Mesenteric fat pad (tissue), 1 donor: ENCODE results near the gene NRIP1. TPM values are rescaled to one million over a fixed set of nuclear protein-coding genes. Genes with fewer than 3 reads are reported as not detected.

Source experiments
- DNase-seq: peaks from one replicate; pipeline ENCODE4 v3.0.0-alpha.2; 2020; ENCODE audit warnings: low spot score
- total RNA-seq: library from RNA; stranded (reverse); fragmentation: NEBNext Ultra II Directional; extraction: Animal tissue kit (Norgen Biotek cat#: 25700); gene quantifications from one replicate; pipeline ENCODE4 v1.2.1, GENCODE V29; 2021
- donor health status: DM: yes; HTN: yes; CAD: no.

NRIP1 gene
- total RNA-seq, 1 donor from 2014 or later, result 57.8 TPM

GRCh38 chr21:15009837-15010363 is 54.9 kb downstream of the NRIP1 start:
- DNase-seq, result no peak

- DNase-seq, result no peak
Observed at GRCh38 chr21:15007716-15008296, 57.0 kb downstream of the NRIP1 start.

GRCh38 chr21:15006594-15007230 is 58.1 kb downstream of the NRIP1 start:
- no peak for DNase-seq

GRCh38 chr21:15005391-15005790 is 59.4 kb downstream of the NRIP1 start:
- DNase-seq, result no peak

- no peak for DNase-seq
Observed at GRCh38 chr21:15004721-15005370, 60.0 kb downstream of the NRIP1 start.

GRCh38 chr21:15003463-15004135 is 61.2 kb downstream of the NRIP1 start:
- DNase-seq, result no peak

GRCh38 chr21:15001857-15002606 is 62.8 kb downstream of the NRIP1 start:
- DNase-seq, result no peak

GRCh38 chr21:15001113-15001512 is 63.7 kb downstream of the NRIP1 start:
- no peak for DNase-seq

GRCh38 chr21:15000081-15000480 is 64.7 kb downstream of the NRIP1 start:
- DNase-seq, result no peak

- no peak for DNase-seq
Observed at GRCh38 chr21:14998784-14999183, 66.0 kb downstream of the NRIP1 start.

- DNase-seq, result no peak
Observed at GRCh38 chr21:14998336-14998735, 66.5 kb downstream of the NRIP1 start.

- no peak for DNase-seq
Observed at GRCh38 chr21:14995695-14996490, 68.9 kb downstream of the NRIP1 start.

GRCh38 chr21:14995226-14995625 is 69.6 kb downstream of the NRIP1 start:
- DNase-seq, result no peak

GRCh38 chr21:14993115-14993514 is 71.7 kb downstream of the NRIP1 start:
- no peak for DNase-seq

GRCh38 chr21:14991957-14992356 is 72.8 kb downstream of the NRIP1 start:
- no peak for DNase-seq

- DNase-seq, result no peak
Observed at GRCh38 chr21:14989359-14989758, 75.4 kb downstream of the NRIP1 start.

- no peak for DNase-seq
Observed at GRCh38 chr21:14988760-14989159, 76.0 kb downstream of the NRIP1 start.

GRCh38 chr21:14987370-14988170 is 77.2 kb downstream of the NRIP1 start:
- DNase-seq, result no peak

GRCh38 chr21:14985306-14985705 is 79.5 kb downstream of the NRIP1 start:
- no peak for DNase-seq

- no peak for DNase-seq
Observed at GRCh38 chr21:14982336-14982735, 82.5 kb downstream of the NRIP1 start.
